Measurements from ENCODE around the gene VDAC2.

Gene VDAC2

GRCh38 chr10:75265856-75266255 is 55.3 kb downstream of the VDAC2 start:
- DNase-seq (ENCODE audit: low spot score) = no peak
- no peak overlapping the region for H3K4me3 Mint-ChIP-seq
- no peaks in the 10 kb centered on the region for H3K36me3 Mint-ChIP-seq (ENCODE audit: low read depth)
- peaks cover 2% of the 10 kb centered on the region for H3K27me3 Mint-ChIP-seq (ENCODE audit: low read depth)
- H3K4me1 Mint-ChIP-seq (ENCODE audit: low read depth) = no peaks in the 10 kb centered on the region
- no peak overlapping the region for H3K27ac Mint-ChIP-seq
- no peaks in the 10 kb centered on the region for H3K9me3 Mint-ChIP-seq

DNA sequence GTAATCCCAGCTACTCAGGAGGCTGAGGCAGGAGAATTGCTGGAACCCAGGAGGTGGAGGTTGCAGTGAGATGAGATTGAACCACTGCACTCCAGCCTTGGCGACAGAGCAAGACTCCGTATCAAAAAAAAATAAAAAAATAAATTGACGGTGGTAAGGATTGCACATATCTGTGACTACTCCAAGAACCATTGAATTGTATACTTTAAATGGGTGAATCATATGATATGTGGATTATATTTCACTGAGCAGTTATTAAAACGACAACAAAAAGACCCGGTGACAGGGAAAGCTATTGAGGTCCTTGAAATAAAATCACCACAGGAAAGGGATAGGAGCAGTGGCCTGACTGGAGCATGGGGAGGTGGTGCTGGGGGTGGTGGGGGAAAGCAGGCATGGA is 56.3 kb downstream of the VDAC2 start:
- Mint-ChIP-seq H3K4me1 (ENCODE audit: low read depth) (no peaks in the 10 kb centered on the region), H3K9me3 (no peaks in the 10 kb centered on the region), H3K27ac (no peak overlapping the region), H3K36me3 (ENCODE audit: low read depth) (no peaks in the 10 kb centered on the region), H3K4me3 (no peak overlapping the region), H3K27me3 (ENCODE audit: low read depth) (peaks cover 2% of the 10 kb centered on the region)
- DNase-seq (ENCODE audit: low spot score) = no peak

DNA sequence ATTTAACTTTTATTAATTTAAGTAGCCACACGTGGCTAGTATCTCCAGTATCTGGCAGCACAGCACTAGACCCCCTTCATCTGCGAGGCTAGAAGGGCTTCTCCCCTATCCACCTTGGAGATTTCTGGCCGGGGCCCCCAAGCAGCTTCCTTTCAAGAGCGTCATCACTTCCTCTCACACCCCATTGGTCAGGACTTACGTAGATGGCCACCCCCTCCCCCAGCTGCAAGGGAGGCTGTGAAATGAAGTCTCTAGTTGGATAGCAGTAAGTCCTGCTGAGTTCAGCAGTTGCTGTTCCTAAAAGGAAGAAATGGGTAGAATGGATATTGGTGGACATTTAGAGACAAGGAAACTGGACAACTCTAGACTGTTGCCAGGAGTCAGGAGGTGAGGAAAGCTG is 59.0 kb downstream of the VDAC2 start:
- H3K27me3 Mint-ChIP-seq (ENCODE audit: low read depth) = peaks cover 2% of the 10 kb centered on the region

GRCh38 chr10:75272094-75272493 is 61.5 kb downstream of the VDAC2 start:
- Mint-ChIP-seq H3K27me3 (ENCODE audit: low read depth) (peaks cover 6% of the 10 kb centered on the region), H3K36me3 (ENCODE audit: low read depth) (no peaks in the 10 kb centered on the region), H3K4me3 (no peak overlapping the region), H3K9me3 (no peaks in the 10 kb centered on the region), H3K4me1 (ENCODE audit: low read depth) (no peaks in the 10 kb centered on the region), H3K27ac (no peak overlapping the region)
- DNase-seq (ENCODE audit: low spot score) = no peak

More for the DNA sequence above, 59.0 kb downstream of the VDAC2 start:
- no peak overlapping the region for H3K4me3 Mint-ChIP-seq
- no peaks in the 10 kb centered on the region for H3K36me3 Mint-ChIP-seq (ENCODE audit: low read depth)
- no peak overlapping the region for H3K27ac Mint-ChIP-seq
- DNase-seq (ENCODE audit: low spot score) = no peak
- H3K4me1 Mint-ChIP-seq (ENCODE audit: low read depth) = no peaks in the 10 kb centered on the region
- H3K9me3 Mint-ChIP-seq = no peaks in the 10 kb centered on the region

DNA sequence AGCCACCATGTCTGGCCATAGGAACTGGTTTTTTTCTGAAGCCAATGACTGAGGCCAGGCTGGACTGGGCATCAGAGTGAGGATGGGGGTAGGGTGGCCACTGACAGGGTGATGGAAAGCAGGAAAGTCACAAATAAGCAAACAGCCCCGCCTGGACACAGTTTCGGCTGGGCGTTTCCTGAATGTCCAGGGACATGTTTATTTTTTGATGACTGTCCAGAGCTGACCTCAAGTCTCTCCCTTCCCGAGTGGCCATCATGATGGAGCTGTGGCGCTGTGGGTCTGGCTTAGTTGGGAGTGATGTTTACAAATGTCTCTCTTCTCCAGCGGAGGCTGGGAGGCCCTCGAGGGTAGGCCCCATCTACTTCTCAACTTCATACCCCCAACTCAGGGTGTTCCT is 62.3 kb downstream of the VDAC2 start:
- no peaks in the 10 kb centered on the region for H3K9me3 Mint-ChIP-seq
- no peak for DNase-seq (ENCODE audit: low spot score)
- H3K36me3 Mint-ChIP-seq (ENCODE audit: low read depth) = no peaks in the 10 kb centered on the region
- no peak overlapping the region for H3K4me3 Mint-ChIP-seq
- peaks cover 6% of the 10 kb centered on the region for H3K27me3 Mint-ChIP-seq (ENCODE audit: low read depth)
- no peaks in the 10 kb centered on the region for H3K4me1 Mint-ChIP-seq (ENCODE audit: low read depth)
- no peak overlapping the region for H3K27ac Mint-ChIP-seq

DNA sequence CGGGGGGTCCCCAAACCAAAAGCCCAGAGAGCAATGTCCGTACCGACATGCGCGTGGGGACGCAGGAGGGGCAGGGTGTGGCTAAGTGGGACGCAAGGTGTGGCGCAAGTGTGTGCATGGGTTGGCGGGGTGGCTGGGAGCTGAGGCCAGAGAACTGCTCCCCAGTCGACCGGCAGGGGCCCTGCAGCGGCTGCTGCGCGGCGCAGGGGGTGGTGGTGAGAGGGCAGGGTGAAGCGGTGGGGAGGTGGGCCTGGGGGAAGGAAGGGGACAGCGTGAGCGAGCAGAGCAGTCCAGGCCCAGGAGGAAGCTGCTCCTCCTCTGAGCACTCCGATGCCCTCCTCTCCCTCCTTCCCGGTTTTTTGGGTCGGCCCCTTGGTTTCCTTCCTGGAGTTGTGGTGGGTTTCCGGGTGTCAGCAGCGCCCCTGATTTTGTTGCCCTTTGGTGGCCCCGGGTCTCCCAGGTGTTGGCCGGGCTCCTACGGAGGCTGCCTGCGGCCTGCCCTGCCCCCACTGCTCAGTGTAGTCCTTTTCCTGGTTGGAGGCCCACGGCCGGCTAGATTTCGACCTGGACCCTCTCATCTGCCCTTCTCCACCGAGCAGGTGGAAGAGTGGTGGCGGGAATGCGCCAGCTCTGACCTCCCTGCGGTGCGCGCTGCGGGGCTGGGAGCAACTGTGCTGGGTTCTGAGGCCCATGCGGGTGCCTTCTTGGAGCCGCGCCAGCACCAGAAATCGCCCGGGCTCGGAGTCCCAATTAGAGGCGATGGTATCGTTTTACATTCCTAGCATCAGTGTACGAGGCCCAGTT is 65.7 kb downstream of the VDAC2 start:
- DNase-seq (ENCODE audit: low spot score) = no peak
- no peaks in the 10 kb centered on the region for H3K9me3 Mint-ChIP-seq
- H3K27ac Mint-ChIP-seq = no peak overlapping the region
- no peak overlapping the region for H3K4me3 Mint-ChIP-seq
- peaks cover 11% of the 10 kb centered on the region for H3K27me3 Mint-ChIP-seq (ENCODE audit: low read depth)
- H3K4me1 Mint-ChIP-seq (ENCODE audit: low read depth) = no peaks in the 10 kb centered on the region
- no peaks in the 10 kb centered on the region for H3K36me3 Mint-ChIP-seq (ENCODE audit: low read depth)

GRCh38 chr10:75280236-75280635 is 69.6 kb downstream of the VDAC2 start:
- Mint-ChIP-seq H3K9me3 (no peaks in the 10 kb centered on the region), H3K36me3 (ENCODE audit: low read depth) (no peaks in the 10 kb centered on the region), H3K27ac (no peak overlapping the region), H3K27me3 (ENCODE audit: low read depth) (peaks cover 11% of the 10 kb centered on the region), H3K4me3 (no peak overlapping the region), H3K4me1 (ENCODE audit: low read depth) (no peaks in the 10 kb centered on the region)
- no peak for DNase-seq (ENCODE audit: low spot score)

Data from T-helper 2 cell treated with Interferon-gamma antibody and Interleukin-4, amounts not matched to agents 5 μg/mL and 100 μg/mL, for 36 hours (primary cell).